CD4-positive, alpha-beta T cell (primary cell): Measurements from ENCODE around the gene PASK. TPM values are rescaled to one million over a fixed set of nuclear protein-coding genes. Genes with fewer than 3 reads are reported as not detected.

Experiments used
- ATAC-seq: fragments of 200-7000 bp; cut with Tn5 transposase; one replicate; pipeline ENCODE4 v1.10.0; 2022; ENCODE audit warnings: mild to moderate bottlenecking; ENCODE audit not compliant: poor library complexity
- CTCF ChIA-PET: fragments of 350-600 bp; sonication (Branson Sonifier 250); formaldehyde crosslinking; loops from one replicate; lab custom pipeline; 2021; ENCODE audit warnings: antibody characterized with exemption, inconsistent platforms; lab: Charles Lee
- POLR2A ChIA-PET: fragments of 350-600 bp; sonication (Branson Sonifier 250); formaldehyde crosslinking; loops from one replicate; lab custom pipeline; 2021; ENCODE audit warnings: antibody characterized with exemption, inconsistent platforms; lab: Charles Lee
- DNase-seq, 14 experiments: peaks; one replicate each; pipeline ENCODE4 v3.0.0-alpha.2; 2013 to 2020; ENCODE audit warnings: mixed read lengths in 2 of 14
- H3K27ac ChIP-seq, 2 donors: one replicate each; pipeline versions ENCODE4 v1.5.1 to v1.7.0; 2013; ENCODE audit warnings: low read length in 2 of 2, low read depth in 1 of 2, mild to moderate bottlenecking in 1 of 2
- H3K27me3 ChIP-seq, 2 experiments: 1 replicate in 1 of 2; 2 replicates in 1 of 2; pipeline versions ENCODE4 v1.6.1 to v1.7.0; 2013; ENCODE audit warnings: low read length in 2 of 2, control low read depth in 1 of 2, mild to moderate bottlenecking in 1 of 2, moderate library complexity in 1 of 2; ENCODE audit not compliant: insufficient read depth in 2 of 2, control insufficient read depth in 1 of 2
- H3K36me3 ChIP-seq: one replicate; pipeline ENCODE4 v1.6.1; 2013; ENCODE audit warnings: low read length, control low read depth; ENCODE audit not compliant: insufficient read depth
- H3K4me1 ChIP-seq: one replicate; pipeline ENCODE4 v1.6.1; 2013; ENCODE audit warnings: low read length, control low read depth; ENCODE audit not compliant: insufficient read depth
- H3K4me3 ChIP-seq: one replicate; pipeline ENCODE4 v1.5.1; 2013; ENCODE audit warnings: mild to moderate bottlenecking, low read length, moderate library complexity
- H3K9me3 ChIP-seq, 2 experiments: 1 replicate in 1 of 2; 2 replicates in 1 of 2; pipeline versions ENCODE4 v1.6.1 to v1.7.0; 2013; ENCODE audit warnings: low read length in 2 of 2, mild to moderate bottlenecking in 2 of 2, control low read depth in 1 of 2, moderate library complexity in 1 of 2; ENCODE audit not compliant: control insufficient read depth in 1 of 2, insufficient read depth in 1 of 2
- H3K27ac Mint-ChIP-seq: one replicate; pipeline ENCODE4 v1.8.0; 2020; ENCODE audit warnings: mixed read lengths
- H3K27me3 Mint-ChIP-seq: one replicate; pipeline ENCODE4 v1.8.0; 2021; ENCODE audit warnings: mixed read lengths
- H3K36me3 Mint-ChIP-seq: one replicate; pipeline ENCODE4 v1.8.0; 2021; ENCODE audit warnings: low read depth, mixed read lengths
- H3K4me1 Mint-ChIP-seq: one replicate; pipeline ENCODE4 v1.8.0; 2021; ENCODE audit warnings: low read depth, mixed read lengths
- H3K4me3 Mint-ChIP-seq: one replicate; pipeline ENCODE4 v1.8.0; 2020; ENCODE audit warnings: mild to moderate bottlenecking, mixed read lengths
- H3K9me3 Mint-ChIP-seq: one replicate; pipeline ENCODE4 v1.8.0; 2020; ENCODE audit warnings: mixed read lengths
- CTCF ChIP-seq: fragments of 200-600 bp; IDR thresholded peaks from one replicate; pipeline ENCODE4 v1.8.0; 2022; ENCODE audit warnings: antibody characterized with exemption, mild to moderate bottlenecking
- intact Hi-C, 2 experiments: fragments of 100-400 bp; cut with DNase I in 1 of 2; cut with micrococcal nuclease in 1 of 2; formaldehyde crosslinking; loops; one replicate each; pipeline versions ENCODE4 v1.15.1 to v1.9.0; 2023 to 2025; cut with DNase I, micrococcal nuclease
- total RNA-seq, 174 experiments: library from RNA in 2 of 174; stranded (reverse) in 2 of 174; gene quantifications; one replicate each; pipeline ENCODE4 v1.2.3 and lab custom pipeline; 2021 to 2026

PASK gene
- total RNA-seq, 2 experiments from 2014 or later: 78.0 to 87.9 TPM

GRCh38 chr2:241187101-241187917 lies 38.0 kb upstream of the PASK start:
- DNase-seq: no peak
- CTCF ChIA-PET: no interaction called here

GRCh38 chr2:241185961-241186360 lies 36.7 kb upstream of the PASK start:
- ChIA-PET CTCF (no interaction called here), POLR2A (no interaction called here)
- H3K36me3 Mint-ChIP-seq: peaks cover 5% of the 10 kb centered on the region
- no peaks in the 10 kb centered on the region for H3K9me3 ChIP-seq
- no peak overlapping the region for H3K27ac Mint-ChIP-seq
- no peaks in the 10 kb centered on the region for H3K27me3 Mint-ChIP-seq
- TF ChIP-seq CTCF: no peak
- no peak overlapping the region for H3K27ac ChIP-seq
- ATAC-seq (no peak), DNase-seq (no peak)
- H3K4me3 Mint-ChIP-seq: no peak overlapping the region
- H3K4me1 ChIP-seq: no peaks in the 10 kb centered on the region
- H3K9me3 Mint-ChIP-seq: no peaks in the 10 kb centered on the region
- intact Hi-C loops: no loop called here
- H3K27me3 ChIP-seq: no peaks in the 10 kb centered on the region
- peaks cover 14% of the 10 kb centered on the region for H3K36me3 ChIP-seq
- no peak overlapping the region for H3K4me3 ChIP-seq
- H3K4me1 Mint-ChIP-seq: no peaks in the 10 kb centered on the region

More at GRCh38 chr2:241187101-241187917, 38.0 kb upstream of the PASK start:
- no peaks in the 10 kb centered on the region for H3K27me3 Mint-ChIP-seq
- no peak overlapping the region for H3K4me3 ChIP-seq
- H3K4me1 ChIP-seq: no peaks in the 10 kb centered on the region
- TF ChIP-seq CTCF: no peak
- intact Hi-C loops: no loop called here
- no peak overlapping the region for H3K4me3 Mint-ChIP-seq
- POLR2A ChIA-PET: no interaction called here
- H3K9me3 Mint-ChIP-seq: no peaks in the 10 kb centered on the region
- ATAC-seq: no peak
- no peaks in the 10 kb centered on the region for H3K4me1 Mint-ChIP-seq
- H3K36me3 Mint-ChIP-seq: peaks cover 5% of the 10 kb centered on the region
- H3K27me3 ChIP-seq: no peaks in the 10 kb centered on the region
- no peaks in the 10 kb centered on the region for H3K9me3 ChIP-seq
- no peak overlapping the region for H3K27ac ChIP-seq
- no peak overlapping the region for H3K27ac Mint-ChIP-seq
- peaks cover 14% of the 10 kb centered on the region for H3K36me3 ChIP-seq

DNA sequence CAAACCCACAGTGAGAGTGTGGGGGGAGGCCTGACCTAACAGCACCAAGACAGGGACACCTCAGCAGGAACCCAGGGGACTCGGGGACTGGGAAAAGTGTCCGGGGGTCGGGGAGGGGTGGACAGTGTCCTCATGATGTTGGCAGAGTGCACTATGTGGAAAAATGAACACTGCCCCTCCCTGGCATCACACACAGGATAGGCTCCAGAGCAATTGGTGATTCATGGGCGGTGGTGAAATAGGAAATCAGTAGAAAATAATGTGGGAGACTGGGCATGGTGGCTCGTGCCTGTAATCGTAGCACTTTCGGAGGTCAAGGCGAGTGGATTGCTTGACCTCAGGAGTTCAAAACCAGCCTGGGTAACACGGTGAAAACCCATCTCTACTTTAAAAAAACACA lies 35.6 kb upstream of the PASK start:
- CTCF ChIA-PET: no interaction called here
- Mint-ChIP-seq H3K9me3 (no peaks in the 10 kb centered on the region), H3K27ac (no peak overlapping the region), H3K36me3 (peaks cover 9% of the 10 kb centered on the region), H3K27me3 (no peaks in the 10 kb centered on the region), H3K4me1 (no peaks in the 10 kb centered on the region), H3K4me3 (no peak overlapping the region)
- no peak for ATAC-seq
- no peak for TF ChIP-seq CTCF
- H3K36me3 ChIP-seq: peaks cover 16% of the 10 kb centered on the region
- POLR2A ChIA-PET: no interaction called here
- no peaks in the 10 kb centered on the region for H3K9me3 ChIP-seq
- no peak overlapping the region for H3K27ac ChIP-seq
- no peak for DNase-seq
- H3K4me3 ChIP-seq: no peak overlapping the region
- no peaks in the 10 kb centered on the region for H3K4me1 ChIP-seq
- intact Hi-C loops: no loop called here
- no peaks in the 10 kb centered on the region for H3K27me3 ChIP-seq
